T-cell (primary cell): ENCODE measurements around the gene CAPN2. TPM values are rescaled to one million over a fixed set of nuclear protein-coding genes. Genes with fewer than 3 reads are reported as not detected.

Source experiments
- ATAC-seq, 4 experiments: fragments of 200-7000 bp in 3 of 4; fragments of 150-1000 bp in 1 of 4; cut with Tn5 transposase; replicated peaks in 1 of 4; 1 replicate in 3 of 4; 2 replicates in 1 of 4; pipeline ENCODE4 v1.10.0; 2021; ENCODE audit warnings: moderate library complexity in 3 of 4, mild to moderate bottlenecking in 2 of 4, moderate number of reproducible peaks in 1 of 4
- CTCF ChIA-PET, 2 donors: fragments of 300-600 bp; sonication (Branson Sonifier 250); formaldehyde crosslinking; loops; one replicate each; lab custom pipeline; 2022; ENCODE audit warnings: antibody characterized with exemption in 2 of 2; lab: Charles Lee
- POLR2A ChIA-PET, 2 donors: fragments of 300-600 bp; sonication (Branson Sonifier 250); formaldehyde crosslinking; loops; one replicate each; lab custom pipeline; 2022; ENCODE audit warnings: antibody characterized with exemption in 2 of 2; lab: Charles Lee
- DNase-seq, 35 experiments: peaks; one replicate each; pipeline versions ENCODE4 v3.0.0 to v3.0.0-alpha.2; 2013 to 2023
- H3K27ac ChIP-seq: one replicate; pipeline ENCODE4 v1.5.1; 2013; ENCODE audit warnings: low read length
- H3K27me3 ChIP-seq, 2 experiments: replicated peaks in 1 of 2; 1 replicate in 1 of 2; 2 replicates in 1 of 2; pipeline versions ENCODE4 v1.6.1 to v1.7.0; 2013; ENCODE audit warnings: low read length in 1 of 2, mixed read lengths in 1 of 2; ENCODE audit not compliant: control insufficient read depth in 2 of 2, insufficient read depth in 2 of 2; ENCODE audit errors: extremely low read depth in 1 of 2
- H3K36me3 ChIP-seq, 2 donors: 1 replicate in 1 of 2; 2 replicates in 1 of 2; pipeline versions ENCODE4 v1.6.1 to v1.7.0; 2013; ENCODE audit warnings: low read length in 1 of 2; ENCODE audit not compliant: control insufficient read depth in 2 of 2, insufficient read depth in 1 of 2; ENCODE audit errors: extremely low read depth in 1 of 2
- H3K4me1 ChIP-seq, 2 experiments: 1 replicate in 1 of 2; 2 replicates in 1 of 2; pipeline versions ENCODE4 v1.6.1 to v1.7.0; 2013; ENCODE audit warnings: low read length in 2 of 2, mixed read lengths in 1 of 2; ENCODE audit not compliant: insufficient read depth in 2 of 2, control insufficient read depth in 1 of 2; ENCODE audit errors: extremely low read depth in 1 of 2
- H3K4me3 ChIP-seq, 2 donors: 1 replicate in 1 of 2; 2 replicates in 1 of 2; pipeline versions ENCODE4 v1.5.1 to v1.7.0; 2013; ENCODE audit warnings: mild to moderate bottlenecking in 2 of 2, low read length in 1 of 2, moderate library complexity in 1 of 2; ENCODE audit not compliant: control insufficient read depth in 1 of 2; ENCODE audit errors: extremely low read depth in 1 of 2
- H3K9me3 ChIP-seq: 2 replicates; pipeline ENCODE4 v1.7.0; 2013
- H3K27ac Mint-ChIP-seq, 2 donors: one replicate each; pipeline ENCODE4 v1.8.0; 2020 to 2021; ENCODE audit warnings: mild to moderate bottlenecking in 2 of 2, mixed read lengths in 2 of 2
- H3K27me3 Mint-ChIP-seq, 2 donors: one replicate each; pipeline ENCODE4 v1.8.0; 2021 to 2022; ENCODE audit warnings: mixed read lengths in 2 of 2
- H3K36me3 Mint-ChIP-seq: one replicate; pipeline ENCODE4 v1.8.0; 2021; ENCODE audit warnings: mixed read lengths
- H3K4me1 Mint-ChIP-seq, 3 donors: one replicate each; pipeline ENCODE4 v1.8.0; 2020 to 2022; ENCODE audit warnings: mixed read lengths in 3 of 3, mild to moderate bottlenecking in 1 of 3
- H3K4me3 Mint-ChIP-seq, 3 donors: one replicate each; pipeline ENCODE4 v1.8.0; 2020 to 2022; ENCODE audit warnings: mild to moderate bottlenecking in 3 of 3, mixed read lengths in 3 of 3, moderate library complexity in 3 of 3
- H3K9me3 Mint-ChIP-seq, 3 donors: one replicate each; pipeline ENCODE4 v1.8.0; 2020 to 2022; ENCODE audit warnings: mixed read lengths in 3 of 3
- WGBS: methylation state at CpG from one replicate; pipeline ENCODE4 v1.1.5; 2013; ENCODE audit warnings: missing lambda C conversion rate; ENCODE audit not compliant: insufficient coverage; 5-methylcytosine and 5-hydroxymethylcytosine counted together
- total RNA-seq, 35 experiments: library from RNA in 6 of 35; stranded (reverse) in 6 of 35; fragments of 120-200 nt in 1 of 35; gene quantifications; one replicate each; pipeline versions ENCODE4 v1.2.1 to v1.2.4 and lab custom pipeline; 2013 to 2026

The CAPN2 gene
- total RNA-seq, 5 donors from 2014 or later (not counting 1 experiment from before 2014, with no cell fraction given) = 146 to 206 (median 169) TPM

DNA sequence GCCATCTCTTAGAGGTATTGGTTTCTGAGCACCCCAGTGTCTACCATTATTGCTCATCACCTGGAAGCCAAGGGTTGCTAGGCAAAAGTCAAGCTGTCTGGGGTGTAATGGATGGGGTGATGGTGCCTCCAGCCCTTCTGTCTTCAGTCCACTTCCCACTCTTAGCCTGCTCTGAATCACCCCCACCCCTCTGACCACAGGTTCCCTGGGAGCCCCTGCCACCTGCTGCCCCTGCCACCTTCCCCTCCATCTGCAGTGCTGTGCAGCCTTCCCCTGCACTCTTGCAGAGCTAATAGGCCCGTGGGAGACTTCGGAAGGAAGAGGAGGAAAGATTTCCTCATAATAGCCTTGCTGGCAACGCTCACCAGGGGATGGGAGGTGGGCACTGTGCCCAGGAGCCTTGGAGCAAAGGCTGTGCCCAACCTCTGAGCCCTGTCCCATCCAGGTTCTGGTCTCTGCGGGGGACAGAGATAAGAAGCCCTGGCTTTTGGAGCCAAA, 35.5 kb downstream of the CAPN2 start:
- Histone ChIP-seq H3K36me3 (peaks cover 0 to 77% of the 10 kb centered on the region in 2 donors), H3K27ac (no peak overlapping the region), H3K9me3 (no peaks in the 10 kb centered on the region), H3K4me3 (no peak overlapping the region), H3K4me1 (peaks cover 0 to 13% of the 10 kb centered on the region in 2 experiments), H3K27me3 (no peaks in the 10 kb centered on the region)
- Mint-ChIP-seq H3K9me3 (no peaks in the 10 kb centered on the region), H3K4me3 (peak overlapping the region; percentile 43 to 79 (median 68)), H3K36me3 (peaks cover 48% of the 10 kb centered on the region), H3K4me1 (peaks cover 14 to 24% (median 14%) of the 10 kb centered on the region in 3 donors), H3K27me3 (no peaks in the 10 kb centered on the region), H3K27ac (peak overlapping the region; percentile 78 to 83)
- ChIA-PET CTCF (interaction anchor here (0.6 to 1.2 kb wide), 3 partner anchors 49 to 996 kb away, joined by 3 to 5 read pairs (median 5); no protein-coding TSS in a partner anchor), POLR2A (no interaction called here)
- 94% methylated on average over 3 of the region's 4 CpGs for WGBS
- DNase-seq = no peak
- peak in 1 of 4 experiments; percentile 20 for ATAC-seq

DNA sequence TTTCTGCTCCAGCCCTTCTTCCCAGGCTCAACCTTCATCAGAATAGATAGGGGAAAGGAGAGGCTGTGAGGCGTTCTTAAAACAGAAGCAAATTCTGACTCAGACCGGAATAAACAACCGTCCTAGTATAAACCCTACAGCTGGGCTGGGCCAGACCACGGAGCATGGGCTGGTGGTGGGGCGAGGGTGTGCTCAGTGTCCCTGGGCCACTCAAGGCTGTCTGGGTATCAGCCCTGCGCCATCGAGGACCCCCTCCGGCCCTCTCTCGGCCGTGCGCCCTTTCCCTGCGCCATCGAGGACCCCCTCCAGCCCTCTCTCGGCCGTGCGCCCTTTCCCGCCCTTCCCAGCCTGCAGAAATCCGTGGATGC, 36.0 kb downstream of the CAPN2 start:
- H3K27ac Mint-ChIP-seq = peak overlapping the region; percentile 78 to 83

GRCh38 chr1:223748773-223749733, 36.7 kb downstream of the CAPN2 start:
- Mint-ChIP-seq H3K4me3 (peak overlapping the region; percentile 68 to 79 (median 75)), H3K36me3 (peaks cover 48% of the 10 kb centered on the region), H3K27me3 (no peaks in the 10 kb centered on the region), H3K27ac (peak overlapping the region; percentile 61 to 63), H3K9me3 (no peaks in the 10 kb centered on the region), H3K4me1 (peaks cover 14 to 24% (median 14%) of the 10 kb centered on the region in 3 donors)
- Histone ChIP-seq H3K9me3 (no peaks in the 10 kb centered on the region), H3K36me3 (peaks cover 0 to 78% of the 10 kb centered on the region in 2 donors), H3K4me1 (peaks cover 0 to 13% of the 10 kb centered on the region in 2 experiments), H3K27me3 (no peaks in the 10 kb centered on the region), H3K4me3 (peak overlapping the region; percentile 49 to 70), H3K27ac (no peak overlapping the region)
- ATAC-seq (peak; percentile 79 to 88 (median 84)), DNase-seq (peak; percentile 19 to 81 (median 60))
- POLR2A ChIA-PET = interaction anchor here in 1 of 2 donors (0.7 kb wide), 1 partner anchor 33 kb away, joined by 3 read pairs; no protein-coding TSS in a partner anchor
- CTCF ChIA-PET = interaction anchor here (0.6 to 4.6 kb wide), 26 partner anchors 10 to 1051 kb away, joined by 3 to 56 read pairs (median 4); no protein-coding TSS in a partner anchor
- 21% methylated on average over 52 of the region's 61 CpGs for WGBS

More for the DNA sequence above, 36.0 kb downstream of the CAPN2 start:
- ATAC-seq (peak; percentile 7 to 54 (median 34)), DNase-seq (no peak)
- Histone ChIP-seq H3K4me1 (peaks cover 0 to 13% of the 10 kb centered on the region in 2 experiments), H3K27ac (no peak overlapping the region), H3K4me3 (peak overlapping the region; percentile 49 to 70), H3K9me3 (no peaks in the 10 kb centered on the region), H3K27me3 (no peaks in the 10 kb centered on the region), H3K36me3 (peaks cover 0 to 78% of the 10 kb centered on the region in 2 donors)
- Mint-ChIP-seq H3K27me3 (no peaks in the 10 kb centered on the region), H3K36me3 (peaks cover 48% of the 10 kb centered on the region), H3K4me1 (peaks cover 14 to 24% (median 14%) of the 10 kb centered on the region in 3 donors), H3K4me3 (peak overlapping the region; percentile 68 to 79 (median 75)), H3K9me3 (no peaks in the 10 kb centered on the region)
- ChIA-PET CTCF (interaction anchor here (0.8 to 1.6 kb wide), 7 partner anchors 17 to 55 kb away, joined by 4 to 8 read pairs (median 5); no protein-coding TSS in a partner anchor), POLR2A (no interaction called here)
- WGBS = 78% methylated on average over 16 of the region's 18 CpGs

GRCh38 chr1:223750730-223751570, 38.6 kb downstream of the CAPN2 start:
- H3K4me3 ChIP-seq = no peak overlapping the region
- ChIA-PET CTCF (interaction anchor here (0.6 to 4.6 kb wide), 6 partner anchors 9 to 552 kb away, joined by 3 to 56 read pairs (median 10); no protein-coding TSS in a partner anchor), POLR2A (no interaction called here)
- Mint-ChIP-seq H3K4me1 (peaks cover 14 to 24% (median 14%) of the 10 kb centered on the region in 3 donors), H3K4me3 (no peak overlapping the region), H3K36me3 (peaks cover 55% of the 10 kb centered on the region), H3K27me3 (no peaks in the 10 kb centered on the region), H3K27ac (no peak overlapping the region), H3K9me3 (no peaks in the 10 kb centered on the region)
- H3K27ac ChIP-seq = no peak overlapping the region
- H3K4me1 ChIP-seq = peaks cover 0 to 13% of the 10 kb centered on the region in 2 experiments
- WGBS = 83% methylated on average over 4 of the region's 13 CpGs
- peaks cover 0 to 78% of the 10 kb centered on the region in 2 donors for H3K36me3 ChIP-seq
- no peaks in the 10 kb centered on the region for H3K9me3 ChIP-seq
- no peak for ATAC-seq
- no peak for DNase-seq
- H3K27me3 ChIP-seq = no peaks in the 10 kb centered on the region

DNA sequence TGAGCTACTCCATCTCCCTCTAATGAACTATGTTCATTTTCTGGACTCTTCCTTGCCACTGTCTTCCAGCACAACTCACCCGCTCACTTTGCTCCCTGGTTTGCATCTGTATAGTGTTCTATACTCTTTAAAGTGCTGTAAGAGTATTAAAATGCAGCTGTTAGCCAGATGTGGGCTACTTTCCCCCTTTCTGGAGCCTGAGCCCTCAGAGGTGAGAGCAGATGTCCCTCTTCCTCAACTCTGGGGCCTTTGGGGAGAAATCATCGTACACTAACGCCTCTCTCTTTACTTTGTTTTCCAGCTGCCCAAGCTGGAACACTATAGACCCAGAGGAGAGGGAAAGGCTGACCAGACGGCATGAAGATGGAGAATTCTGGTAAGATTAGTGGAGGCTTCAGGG, 39.4 kb downstream of the CAPN2 start:
- H3K36me3 Mint-ChIP-seq = peaks cover 56% of the 10 kb centered on the region
- no peak for ATAC-seq
- no peaks in the 10 kb centered on the region for H3K27me3 Mint-ChIP-seq
- H3K9me3 ChIP-seq = no peaks in the 10 kb centered on the region
- DNase-seq = no peak
- CTCF ChIA-PET = interaction anchor here (0.9 to 4.6 kb wide), 5 partner anchors 10 to 55 kb away, joined by 3 to 56 read pairs (median 17); no protein-coding TSS in a partner anchor
- peaks cover 0 to 81% of the 10 kb centered on the region in 2 donors for H3K36me3 ChIP-seq
- WGBS = 100% methylated on average over 2 of the region's 4 CpGs
- peaks cover 14 to 24% (median 14%) of the 10 kb centered on the region in 3 donors for H3K4me1 Mint-ChIP-seq
- no peak overlapping the region for H3K4me3 Mint-ChIP-seq
- H3K9me3 Mint-ChIP-seq = no peaks in the 10 kb centered on the region
- H3K4me1 ChIP-seq = peaks cover 0 to 13% of the 10 kb centered on the region in 2 experiments
- no peak overlapping the region for H3K27ac ChIP-seq
- no peak overlapping the region for H3K4me3 ChIP-seq
- POLR2A ChIA-PET = no interaction called here
- no peak overlapping the region for H3K27ac Mint-ChIP-seq
- H3K27me3 ChIP-seq = no peaks in the 10 kb centered on the region
